HG02759 (cell line): ENCODE measurements around the gene RNF183.
"Not testable (repeated sequence)": the region's sequence is repeated elsewhere in the genome, so short reads cannot be mapped to it uniquely, and the experiment has no call there.

Source experiments
- ATAC-seq: cut with Tn5 transposase; IDR thresholded peaks from one replicate; pipeline ENCODE4 v1.9.1; 2021; ENCODE audit warnings: mild to moderate bottlenecking, moderate library complexity; ENCODE audit not compliant: unreplicated experiment

RNF183 gene

DNA sequence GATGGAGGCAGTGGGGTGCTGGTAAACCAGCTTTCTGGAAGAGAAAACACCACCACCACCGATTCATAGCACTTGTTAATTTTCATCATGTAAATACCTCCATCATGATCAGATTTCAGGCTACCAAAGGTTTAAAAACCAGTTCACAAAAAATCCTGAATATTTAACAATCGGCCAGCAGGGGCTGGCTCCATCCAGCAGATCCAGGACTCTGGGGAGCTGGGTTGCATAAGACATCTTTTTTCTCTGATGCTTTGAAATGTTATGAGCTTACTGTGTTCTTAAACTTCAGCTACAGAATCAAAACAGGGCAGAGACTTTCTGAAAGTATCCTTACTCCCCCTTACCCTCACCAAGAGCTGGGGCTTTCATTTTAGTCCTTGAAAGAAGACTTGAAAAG is 14.6 kb upstream of the RNF183 start:
- no peak for ATAC-seq

DNA sequence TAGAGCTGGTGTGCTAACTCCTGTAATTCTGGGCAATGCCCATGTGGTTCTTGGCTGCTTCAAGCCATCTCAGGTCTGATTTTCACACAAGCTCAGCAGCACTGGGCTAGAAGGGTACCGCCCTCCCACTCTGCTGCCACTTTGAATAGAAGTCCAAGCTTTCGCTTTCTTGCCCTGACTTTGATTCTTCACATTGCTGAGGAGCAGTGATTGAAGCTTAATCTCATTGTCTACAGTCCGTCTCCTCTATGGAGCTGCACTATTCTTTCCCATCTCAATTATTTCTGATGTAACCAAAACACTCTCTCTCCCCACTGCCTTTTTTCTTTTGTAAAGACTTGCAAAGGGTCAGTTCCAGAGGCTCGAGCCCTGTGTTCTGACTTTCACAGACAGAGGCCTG is 12.9 kb upstream of the RNF183 start:
- ATAC-seq: no peak

DNA sequence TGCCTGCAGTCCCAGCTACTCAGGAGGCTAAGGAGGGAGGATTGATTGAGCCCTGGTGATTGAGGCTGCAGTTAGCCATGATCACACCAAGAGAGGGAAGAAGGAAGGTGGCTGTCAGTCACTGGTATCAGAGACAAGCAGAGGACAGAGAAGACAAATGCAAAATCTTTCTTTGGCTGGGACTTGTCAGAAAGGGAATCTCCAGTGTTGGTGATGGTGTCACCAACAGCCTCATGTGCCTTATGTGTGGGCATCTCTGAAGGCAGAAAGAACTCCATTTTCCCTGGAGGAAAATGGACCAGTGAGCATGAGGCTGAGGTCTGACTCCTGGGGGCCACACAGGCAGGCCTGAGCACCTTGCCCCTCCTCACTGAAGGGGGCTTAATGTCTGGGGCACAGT is 12.1 kb upstream of the RNF183 start:
- no peak for ATAC-seq

DNA sequence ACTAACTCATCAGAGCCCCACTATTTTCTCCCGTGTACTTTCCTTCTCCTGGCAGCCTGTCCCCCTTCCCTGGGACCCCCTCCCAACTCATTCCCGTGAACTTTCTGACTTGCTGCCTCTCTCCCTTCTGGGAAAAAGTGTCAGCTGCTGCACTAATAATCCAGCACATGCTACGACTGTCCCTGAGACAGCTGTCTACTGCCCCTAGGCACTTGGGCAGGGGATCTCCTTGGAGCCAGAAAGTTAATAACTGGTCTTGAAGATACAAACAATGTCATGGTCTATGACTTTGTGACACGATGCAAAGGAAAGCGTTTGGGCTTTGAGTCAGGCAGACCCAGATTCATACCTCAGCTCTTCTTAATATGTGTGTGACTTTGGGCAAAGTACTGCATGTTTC is 10.1 kb upstream of the RNF183 start:
- ATAC-seq: no peak

DNA sequence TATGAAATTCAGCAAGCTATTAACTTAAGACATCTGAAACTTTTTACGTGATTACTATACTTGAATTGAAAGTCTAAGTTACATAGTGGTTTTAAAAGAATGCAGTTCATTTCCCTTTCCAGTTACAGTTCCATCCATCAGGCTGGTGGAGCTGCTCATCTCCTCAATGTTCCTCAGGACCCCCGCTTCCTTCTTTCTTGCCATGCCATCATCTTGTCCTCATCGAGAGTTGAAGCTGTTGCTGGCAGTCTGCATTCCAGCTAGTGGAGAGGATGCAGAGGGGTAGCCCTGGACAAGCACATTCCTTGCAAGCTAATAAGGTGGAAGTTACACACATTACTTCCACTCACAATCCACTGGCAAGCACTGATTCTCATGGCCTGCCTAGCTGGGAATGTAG is 8.8 kb upstream of the RNF183 start:
- ATAC-seq: no peak

- ATAC-seq: no peak
These were observed 7.4 kb upstream of the RNF183 start for GRCh38 chr9:113310538-113310937.

GRCh38 chr9:113309204-113309813 is 6.1 kb upstream of the RNF183 start:
- ATAC-seq: no peak

GRCh38 chr9:113307396-113307975 is 4.3 kb upstream of the RNF183 start:
- no peak for ATAC-seq

- no peak for ATAC-seq
These were observed 3.4 kb upstream of the RNF183 start for GRCh38 chr9:113306566-113306965.

- ATAC-seq: no peak
These were observed 1.6 kb downstream of the RNF183 start for GRCh38 chr9:113301548-113301947.

DNA sequence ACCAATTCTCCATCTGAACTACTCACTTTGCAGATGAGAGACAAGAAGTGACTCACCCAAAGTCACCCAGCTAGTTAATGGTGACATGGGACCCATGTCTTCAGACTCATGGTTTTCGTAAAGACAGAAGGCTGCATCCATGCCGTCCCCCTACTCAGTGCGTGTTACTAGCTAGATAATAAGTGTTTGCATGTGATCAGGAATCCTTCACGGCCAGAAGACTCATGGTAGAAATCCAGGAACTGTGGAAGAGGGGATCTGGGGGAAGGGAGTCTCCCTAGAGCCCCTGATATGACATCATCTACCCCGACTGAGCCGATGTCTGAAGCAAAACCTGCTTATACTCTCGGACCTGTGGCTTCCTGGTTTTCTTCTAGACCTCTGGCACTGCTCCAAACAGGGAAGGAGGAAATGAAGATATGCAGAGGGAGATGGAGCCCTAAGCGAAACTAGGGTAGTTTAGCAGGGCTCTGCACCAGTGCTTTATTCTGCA is 3.3 kb downstream of the RNF183 start:
- ATAC-seq: no peak

DNA sequence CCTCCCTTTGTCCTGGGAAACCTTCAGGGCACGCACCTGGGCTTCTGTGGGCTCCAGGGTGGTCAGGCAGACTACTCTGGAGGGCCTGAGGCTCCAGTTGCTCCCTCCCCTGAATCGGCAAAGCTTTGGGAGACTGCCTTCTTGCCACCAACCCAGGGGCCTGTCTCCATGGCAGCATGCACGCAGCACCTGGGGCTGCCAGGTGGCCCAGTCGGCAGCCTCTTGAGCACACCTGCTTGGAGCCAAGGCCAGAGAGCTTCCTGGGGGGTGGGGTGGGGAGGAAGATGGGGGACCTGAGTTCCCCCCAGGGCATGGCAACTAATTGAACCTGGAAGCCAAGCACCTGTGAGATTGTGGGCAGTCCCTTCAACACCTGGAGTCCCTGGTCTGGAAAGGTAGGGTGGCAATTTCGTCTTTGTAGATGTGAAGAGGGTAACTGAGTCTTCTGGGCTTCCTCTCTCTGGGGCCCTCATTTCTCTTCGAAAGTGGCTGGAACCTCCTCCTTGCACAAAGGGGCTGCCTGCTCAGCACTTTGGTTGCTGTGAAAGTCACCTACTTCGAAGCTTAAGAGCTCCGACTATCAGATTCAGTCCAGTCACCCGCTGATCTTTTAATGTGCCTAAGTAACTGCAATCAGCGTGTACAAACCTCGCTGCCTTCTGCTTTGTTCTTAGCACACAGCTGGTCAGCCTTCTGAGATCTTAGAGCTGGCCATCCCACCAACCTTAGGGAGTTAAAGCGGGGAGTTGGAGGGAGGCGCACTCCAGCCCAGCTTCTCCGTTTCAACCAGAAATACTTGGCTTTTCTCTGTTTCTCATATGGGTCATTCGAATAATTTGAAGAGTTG is 4.0 kb downstream of the RNF183 start:
- ATAC-seq: no peak

DNA sequence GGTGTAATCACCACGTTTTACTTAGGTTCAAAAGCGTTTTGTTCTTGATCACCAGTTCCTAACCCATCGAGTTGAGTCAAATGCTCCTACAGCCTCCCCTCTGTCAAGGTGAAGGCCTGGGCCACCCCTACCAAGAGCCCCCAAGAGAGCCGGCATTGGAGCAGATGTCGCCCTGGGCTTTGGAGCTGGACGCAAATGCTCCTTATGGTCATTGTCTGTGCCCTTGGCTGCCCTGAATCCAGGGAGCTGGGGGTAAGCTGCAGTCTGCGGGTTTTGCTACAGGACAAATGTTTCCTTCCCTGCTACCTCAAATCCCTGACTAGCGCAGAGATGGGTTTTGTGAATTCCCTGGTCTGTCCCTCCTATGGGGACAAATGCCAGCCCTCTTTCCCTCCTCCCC is 4.9 kb downstream of the RNF183 start:
- ATAC-seq: no peak

- no peak for ATAC-seq
These were observed 6.2 kb downstream of the RNF183 start for GRCh38 chr9:113296796-113297558.

- not testable (repeated sequence) for ATAC-seq
These were observed 6.9 kb downstream of the RNF183 start for GRCh38 chr9:113296247-113296646.

- ATAC-seq: no peak
These were observed 9.8 kb downstream of the RNF183 start for GRCh38 chr9:113293285-113293878.

- ATAC-seq: no peak
These were observed 13.0 kb downstream of the RNF183 start for GRCh38 chr9:113290052-113290607.

DNA sequence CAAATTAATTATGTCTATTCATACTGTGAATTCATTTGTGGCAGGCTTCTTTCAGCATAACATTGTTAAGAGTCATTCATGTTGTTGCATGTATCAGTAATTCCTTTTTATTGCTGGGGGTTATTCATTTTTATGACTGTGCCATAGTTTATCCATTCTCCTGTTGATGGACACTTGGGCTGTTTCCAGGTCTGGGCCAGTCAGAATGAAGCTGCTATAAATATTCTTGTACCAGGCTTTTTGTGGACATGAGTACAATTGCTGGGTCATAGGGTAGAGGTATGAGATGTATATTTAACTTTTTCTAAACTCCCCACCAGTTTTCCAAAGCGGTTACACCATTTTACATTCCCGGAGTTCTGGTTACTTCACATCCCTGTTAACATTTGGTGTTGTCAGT is 14.1 kb downstream of the RNF183 start:
- ATAC-seq: no peak

GRCh38 chr9:113281356-113281755 is 21.8 kb downstream of the RNF183 start:
- ATAC-seq: no peak

- no peak for ATAC-seq
These were observed 24.3 kb downstream of the RNF183 start for GRCh38 chr9:113278840-113279239.
